Chondrocyte (in vitro differentiated cells): ENCODE results near the gene MSRB1. TPM values are rescaled to one million over a fixed set of nuclear protein-coding genes. Genes with fewer than 3 reads are reported as not detected.

Experiments
- DNase-seq: peaks from one replicate; pipeline ENCODE4 v3.0.0; 2021; ENCODE audit warnings: mixed read lengths, low spot score
- H3K27ac Mint-ChIP-seq: one replicate; pipeline ENCODE4 v1.8.0; 2021; ENCODE audit warnings: mild to moderate bottlenecking, moderate library complexity, mixed read lengths; ENCODE audit not compliant: unreplicated experiment
- H3K27me3 Mint-ChIP-seq: 2 replicates; pipeline ENCODE4 v1.8.0; 2021; ENCODE audit warnings: low read depth, mixed read lengths
- H3K36me3 Mint-ChIP-seq: 2 replicates; pipeline ENCODE4 v1.8.0; 2021; ENCODE audit warnings: low read depth, mixed read lengths
- H3K4me1 Mint-ChIP-seq: 2 replicates; pipeline ENCODE4 v1.8.0; 2021; ENCODE audit warnings: low read depth, mild to moderate bottlenecking, mixed read lengths
- H3K4me3 Mint-ChIP-seq: one replicate; pipeline ENCODE4 v1.8.0; 2021; ENCODE audit warnings: mild to moderate bottlenecking, moderate library complexity, mixed read lengths; ENCODE audit not compliant: unreplicated experiment
- H3K9me3 Mint-ChIP-seq: 2 replicates; pipeline ENCODE4 v1.8.0; 2021; ENCODE audit warnings: low read depth, mixed read lengths
- CTCF ChIP-seq: fragments of 200-600 bp; sonication (generic); IDR thresholded peaks from 2 replicates; pipeline ENCODE4 v1.5.0; 2021; ENCODE audit warnings: antibody characterized with exemption, mild to moderate bottlenecking, moderate library complexity
- total RNA-seq: library from RNA; stranded (reverse); gene quantifications from 3 replicates; pipeline ENCODE4 v1.2.1, GENCODE V29; 2021

MSRB1 gene
- total RNA-seq, 1 donor from 2014 or later = 19.1 TPM

- H3K27me3 Mint-ChIP-seq = no peaks in the 10 kb centered on the region
- H3K4me3 Mint-ChIP-seq = no peak overlapping the region
- no peak for TF ChIP-seq CTCF
- no peak overlapping the region for H3K27ac Mint-ChIP-seq
- no peaks in the 10 kb centered on the region for H3K9me3 Mint-ChIP-seq
- H3K36me3 Mint-ChIP-seq = peaks cover 10% of the 10 kb centered on the region
- peaks cover 8% of the 10 kb centered on the region for H3K4me1 Mint-ChIP-seq
- no peak for DNase-seq
Observed at GRCh38 chr16:1936945-1937479, 6.0 kb downstream of the MSRB1 start.

- no peak for TF ChIP-seq CTCF
- H3K9me3 Mint-ChIP-seq = no peaks in the 10 kb centered on the region
- no peak overlapping the region for H3K27ac Mint-ChIP-seq
- H3K4me1 Mint-ChIP-seq = peaks cover 3% of the 10 kb centered on the region
- peaks cover 5% of the 10 kb centered on the region for H3K36me3 Mint-ChIP-seq
- peak; percentile 87 for DNase-seq
- no peak overlapping the region for H3K4me3 Mint-ChIP-seq
- no peaks in the 10 kb centered on the region for H3K27me3 Mint-ChIP-seq
Observed at GRCh38 chr16:1933097-1933661, 9.8 kb downstream of the MSRB1 start.

- peak; percentile 47 for TF ChIP-seq CTCF
- Mint-ChIP-seq H3K4me1 (peaks cover 3% of the 10 kb centered on the region), H3K27me3 (no peaks in the 10 kb centered on the region), H3K4me3 (no peak overlapping the region), H3K27ac (no peak overlapping the region), H3K36me3 (peaks cover 3% of the 10 kb centered on the region), H3K9me3 (no peaks in the 10 kb centered on the region)
- peak; percentile 81 for DNase-seq
Observed at GRCh38 chr16:1932050-1933028, 10.7 kb downstream of the MSRB1 start.

- peaks cover 3% of the 10 kb centered on the region for H3K4me1 Mint-ChIP-seq
- no peak for TF ChIP-seq CTCF
- H3K27ac Mint-ChIP-seq = no peak overlapping the region
- H3K27me3 Mint-ChIP-seq = no peaks in the 10 kb centered on the region
- no peak overlapping the region for H3K4me3 Mint-ChIP-seq
- no peaks in the 10 kb centered on the region for H3K36me3 Mint-ChIP-seq
- no peak for DNase-seq
- no peaks in the 10 kb centered on the region for H3K9me3 Mint-ChIP-seq
Observed at GRCh38 chr16:1930338-1930720, 12.7 kb downstream of the MSRB1 start.

- Mint-ChIP-seq H3K9me3 (no peaks in the 10 kb centered on the region), H3K27me3 (no peaks in the 10 kb centered on the region), H3K4me3 (peak overlapping the region; percentile 65), H3K4me1 (peaks cover 3% of the 10 kb centered on the region), H3K27ac (no peak overlapping the region), H3K36me3 (no peaks in the 10 kb centered on the region)
- TF ChIP-seq CTCF = peak; percentile 97
- peak; percentile 96 for DNase-seq
Observed at GRCh38 chr16:1929578-1930337, 13.2 kb downstream of the MSRB1 start.
